CD14-positive monocyte (primary cell): Measurements from ENCODE around the gene ASTN2. TPM values are rescaled to one million over a fixed set of nuclear protein-coding genes. Genes with fewer than 3 reads are reported as not detected.

Experiments
- DNase-seq, 3 donors: peaks; one replicate each; pipeline ENCODE4 v3.0.0-alpha.2; 2011 to 2022
- H2AFZ ChIP-seq: 2 replicates; pipeline ENCODE4 v1.6.0; 2012; ENCODE audit warnings: mild to moderate bottlenecking, low read depth, low read length, inconsistent platforms; ENCODE audit not compliant: insufficient read depth, poor library complexity, severe bottlenecking
- H3K27ac ChIP-seq, 2 donors: 1 replicate in 1 of 2; 2 replicates in 1 of 2; pipeline ENCODE4 v1.5.1; 2012 to 2013; ENCODE audit warnings: low read length in 2 of 2, control low read depth in 1 of 2, inconsistent platforms in 1 of 2, low read depth in 1 of 2, mild to moderate bottlenecking in 1 of 2
- H3K27me3 ChIP-seq, 2 donors: one replicate each; pipeline versions ENCODE4 v1.6.0 to v1.6.1; 2011 to 2013; ENCODE audit warnings: low read length in 2 of 2; ENCODE audit not compliant: control insufficient read depth in 2 of 2, insufficient read depth in 2 of 2
- H3K36me3 ChIP-seq, 2 donors: replicated peaks in 1 of 2; 1 replicate in 1 of 2; 2 replicates in 1 of 2; pipeline versions ENCODE4 v1.5.1 to v1.6.1; 2012 to 2013; ENCODE audit warnings: low read length in 2 of 2, control low read depth in 1 of 2, inconsistent platforms in 1 of 2, mild to moderate bottlenecking in 1 of 2; ENCODE audit not compliant: insufficient read depth in 2 of 2, control insufficient read depth in 1 of 2
- H3K4me1 ChIP-seq, 2 donors: 1 replicate in 1 of 2; 2 replicates in 1 of 2; pipeline versions ENCODE4 v1.5.1 to v1.6.1; 2012 to 2013; ENCODE audit warnings: low read length in 2 of 2, control low read depth in 1 of 2, inconsistent platforms in 1 of 2, mild to moderate bottlenecking in 1 of 2, moderate library complexity in 1 of 2; ENCODE audit not compliant: insufficient read depth in 2 of 2, control insufficient read depth in 1 of 2
- H3K4me2 ChIP-seq: replicated peaks from 2 replicates; pipeline ENCODE3; 2012; ENCODE audit warnings: low read length, moderate library complexity, mild to moderate bottlenecking; ENCODE audit not compliant: poor library complexity, severe bottlenecking; ENCODE audit errors: extremely low read depth
- H3K4me3 ChIP-seq, 3 experiments: fragments of 200-600 bp in 1 of 3; sonication (generic) in 1 of 3; replicated peaks in 1 of 3; 1 replicate in 2 of 3; 2 replicates in 1 of 3; pipeline ENCODE4 v1.5.1; 2011 to 2013; ENCODE audit warnings: low read length in 3 of 3, mild to moderate bottlenecking in 3 of 3, control low read depth in 2 of 3, low read depth in 2 of 3, inconsistent platforms in 1 of 3, moderate library complexity in 1 of 3
- H3K79me2 ChIP-seq: 2 replicates; pipeline ENCODE4 v1.6.0; 2012; ENCODE audit warnings: mild to moderate bottlenecking, control low read depth, inconsistent platforms, low read length, moderate library complexity; ENCODE audit not compliant: insufficient read depth
- H3K9ac ChIP-seq: 2 replicates; pipeline ENCODE4 v1.6.0; 2017; ENCODE audit warnings: low read length, mild to moderate bottlenecking; ENCODE audit not compliant: insufficient read depth, poor library complexity, severe bottlenecking
- H3K9me3 ChIP-seq, 2 donors: replicated peaks in 1 of 2; 1 replicate in 1 of 2; 2 replicates in 1 of 2; pipeline versions ENCODE4 v1.5.1 to v1.6.1; 2012 to 2013; ENCODE audit warnings: low read length in 2 of 2, control low read depth in 1 of 2; ENCODE audit not compliant: control insufficient read depth in 1 of 2, insufficient read depth in 1 of 2
- H4K20me1 ChIP-seq: 2 replicates; pipeline ENCODE4 v1.6.0; 2012; ENCODE audit warnings: mild to moderate bottlenecking, low read length, control low read depth, moderate library complexity; ENCODE audit not compliant: insufficient read depth
- H3K27ac Mint-ChIP-seq, 7 donors: one replicate each; pipeline ENCODE4 v1.8.0; 2020; ENCODE audit warnings: mild to moderate bottlenecking in 7 of 7, mixed read lengths in 7 of 7, moderate library complexity in 6 of 7, inconsistent platforms in 2 of 7
- H3K27me3 Mint-ChIP-seq, 3 donors: one replicate each; pipeline ENCODE4 v1.8.0; 2021 to 2022; ENCODE audit warnings: low read depth in 3 of 3, mild to moderate bottlenecking in 3 of 3, mixed read lengths in 3 of 3, moderate library complexity in 3 of 3, inconsistent platforms in 1 of 3
- H3K36me3 Mint-ChIP-seq, 2 donors: one replicate each; pipeline ENCODE4 v1.8.0; 2020; ENCODE audit warnings: mixed read lengths in 2 of 2, inconsistent platforms in 1 of 2, mild to moderate bottlenecking in 1 of 2
- H3K4me1 Mint-ChIP-seq: one replicate; pipeline ENCODE4 v1.8.0; 2020; ENCODE audit warnings: mild to moderate bottlenecking, mixed read lengths
- H3K4me3 Mint-ChIP-seq, 2 donors: one replicate each; pipeline ENCODE4 v1.8.0; 2020; ENCODE audit warnings: mild to moderate bottlenecking in 2 of 2, mixed read lengths in 2 of 2, moderate library complexity in 1 of 2
- H3K9me3 Mint-ChIP-seq, 7 donors: one replicate each; pipeline ENCODE4 v1.8.0; 2020 to 2022; ENCODE audit warnings: mixed read lengths in 7 of 7, mild to moderate bottlenecking in 6 of 7, moderate library complexity in 6 of 7, inconsistent platforms in 2 of 7
- WGBS: methylation state at CpG from one replicate; pipeline ENCODE4 v1.1.5; 2013; ENCODE audit warnings: missing lambda C conversion rate; ENCODE audit not compliant: insufficient coverage; 5-methylcytosine and 5-hydroxymethylcytosine counted together
- intact Hi-C, 2 donors: fragments of 100-400 bp; cut with micrococcal nuclease; formaldehyde crosslinking; loops; one replicate each; pipeline versions ENCODE4 v1.15.0 to v1.15.1; 2023
- polyA plus RNA-seq, 3 donors: library from polyadenylated mRNA; depleted of rRNA in 1 of 3; unstranded in 2 of 3; stranded (reverse) in 1 of 3; fragments of 300-500 nt in 2 of 3; fragments of >200 nt in 1 of 3; fragmentation: Illumina TruSeq in 2 of 3; gene quantifications; 1 replicate in 2 of 3; 2 replicates in 1 of 3; pipeline ENCODE4 v1.2.3, GENCODE V29; 2012 to 2021
- TF ChIP-seq, protein P1 (sequence below): fragments of 200-600 bp; IDR thresholded peaks from one replicate; pipeline ENCODE4 v1.8.0; 2022; ENCODE audit warnings: antibody characterized with exemption, mild to moderate bottlenecking

The ASTN2 gene
- polyA plus RNA-seq, 3 donors = not detected

- Mint-ChIP-seq H3K27ac (no peak overlapping the region), H3K4me1 (no peaks in the 10 kb centered on the region), H3K36me3 (no peaks in the 10 kb centered on the region), H3K4me3 (no peak overlapping the region), H3K9me3 (peaks cover 0 to under 1% (median 0%) of the 10 kb centered on the region in 7 donors), H3K27me3 (peaks cover 1 to 3% (median 2%) of the 10 kb centered on the region in 3 donors)
- H4K20me1 ChIP-seq = no peaks in the 10 kb centered on the region
- no peak overlapping the region for H3K4me2 ChIP-seq
- no CpG with 5 or more reads among the region's 1 CpG for WGBS
- H3K4me3 ChIP-seq = no peak overlapping the region
- H3K27me3 ChIP-seq = no peaks in the 10 kb centered on the region
- H3K27ac ChIP-seq = no peak overlapping the region
- H3K79me2 ChIP-seq = no peaks in the 10 kb centered on the region
- TF ChIP-seq, protein P1, sequence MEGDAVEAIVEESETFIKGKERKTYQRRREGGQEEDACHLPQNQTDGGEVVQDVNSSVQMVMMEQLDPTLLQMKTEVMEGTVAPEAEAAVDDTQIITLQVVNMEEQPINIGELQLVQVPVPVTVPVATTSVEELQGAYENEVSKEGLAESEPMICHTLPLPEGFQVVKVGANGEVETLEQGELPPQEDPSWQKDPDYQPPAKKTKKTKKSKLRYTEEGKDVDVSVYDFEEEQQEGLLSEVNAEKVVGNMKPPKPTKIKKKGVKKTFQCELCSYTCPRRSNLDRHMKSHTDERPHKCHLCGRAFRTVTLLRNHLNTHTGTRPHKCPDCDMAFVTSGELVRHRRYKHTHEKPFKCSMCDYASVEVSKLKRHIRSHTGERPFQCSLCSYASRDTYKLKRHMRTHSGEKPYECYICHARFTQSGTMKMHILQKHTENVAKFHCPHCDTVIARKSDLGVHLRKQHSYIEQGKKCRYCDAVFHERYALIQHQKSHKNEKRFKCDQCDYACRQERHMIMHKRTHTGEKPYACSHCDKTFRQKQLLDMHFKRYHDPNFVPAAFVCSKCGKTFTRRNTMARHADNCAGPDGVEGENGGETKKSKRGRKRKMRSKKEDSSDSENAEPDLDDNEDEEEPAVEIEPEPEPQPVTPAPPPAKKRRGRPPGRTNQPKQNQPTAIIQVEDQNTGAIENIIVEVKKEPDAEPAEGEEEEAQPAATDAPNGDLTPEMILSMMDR = no peak
- no peak for DNase-seq
- H3K36me3 ChIP-seq = no peaks in the 10 kb centered on the region
- H3K9me3 ChIP-seq = no peaks in the 10 kb centered on the region
- H3K9ac ChIP-seq = no peak overlapping the region
- no peak overlapping the region for H2AFZ ChIP-seq
- no peaks in the 10 kb centered on the region for H3K4me1 ChIP-seq
- intact Hi-C loops = no loop called here
Observed at GRCh38 chr9:117096138-117096537, 318.7 kb downstream of the ASTN2 start.

DNA sequence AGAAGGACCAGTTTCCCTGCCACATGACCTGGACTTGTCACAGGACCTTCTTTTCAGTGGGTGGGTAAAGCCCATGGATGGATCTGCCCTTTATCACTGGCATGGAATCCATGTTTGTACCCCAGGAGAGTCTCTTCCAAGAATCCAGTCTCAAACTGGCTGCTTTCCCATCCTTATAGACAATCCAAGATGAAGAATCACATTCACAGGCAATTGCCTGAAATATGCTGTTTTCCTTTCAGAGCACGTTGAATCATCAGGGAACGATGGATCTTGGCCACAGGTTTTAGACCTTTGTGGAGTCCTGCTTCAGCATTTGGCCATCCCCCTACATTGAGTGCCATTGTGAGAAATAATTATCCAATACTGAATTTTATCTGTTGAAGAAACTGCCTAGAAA is 319.8 kb downstream of the ASTN2 start:
- Mint-ChIP-seq H3K27me3 (peaks cover 2 to 3% (median 3%) of the 10 kb centered on the region in 3 donors), H3K4me3 (no peak overlapping the region), H3K27ac (no peak overlapping the region), H3K36me3 (no peaks in the 10 kb centered on the region), H3K4me1 (no peaks in the 10 kb centered on the region), H3K9me3 (no peaks in the 10 kb centered on the region)
- no peaks in the 10 kb centered on the region for H4K20me1 ChIP-seq
- H3K9ac ChIP-seq = no peak overlapping the region
- no peak overlapping the region for H3K4me3 ChIP-seq
- DNase-seq = no peak
- H3K4me2 ChIP-seq = no peak overlapping the region
- TF ChIP-seq, protein P1 = no peak
- H2AFZ ChIP-seq = no peak overlapping the region
- H3K9me3 ChIP-seq = no peaks in the 10 kb centered on the region
- H3K36me3 ChIP-seq = no peaks in the 10 kb centered on the region
- 100% methylated on average over 1 of the region's 2 CpGs for WGBS
- no peaks in the 10 kb centered on the region for H3K4me1 ChIP-seq
- no peak overlapping the region for H3K27ac ChIP-seq
- intact Hi-C loops = no loop called here
- no peaks in the 10 kb centered on the region for H3K27me3 ChIP-seq
- H3K79me2 ChIP-seq = no peaks in the 10 kb centered on the region
